Measurements from ENCODE around the gene ULK3.

ULK3 gene

GRCh38 chr15:74839526-74840395 is 3.2 kb downstream of the ULK3 start:
- no peak overlapping the region for H3K27ac ChIP-seq
- H3K4me1 ChIP-seq (ENCODE audit: low read depth, poor library complexity, severe bottlenecking): peaks cover 6% of the 10 kb centered on the region
- no peaks in the 10 kb centered on the region for H4K20me1 ChIP-seq (ENCODE audit: insufficient read depth)
- no peak overlapping the region for H3K4me3 ChIP-seq (IDR thresholded peaks at IDR 0.05; ENCODE audit: insufficient read depth, low read depth, low read length)
- H3K27me3 ChIP-seq (ENCODE audit: insufficient read depth, low read depth): no peaks in the 10 kb centered on the region
- no peak overlapping the region for H3K9ac ChIP-seq
- H3K36me3 ChIP-seq (ENCODE audit: insufficient read depth): no peaks in the 10 kb centered on the region
- H3K4me2 ChIP-seq: no peak overlapping the region
- no peak overlapping the region for H2AFZ ChIP-seq (ENCODE audit: low read depth)
- H3K79me2 ChIP-seq (ENCODE audit: insufficient read depth, low read depth): no peaks in the 10 kb centered on the region
- no peak for TF ChIP-seq CTCF (conservative IDR thresholded peaks at IDR 0.05; ENCODE audit: low read depth, low read length)

- Histone ChIP-seq H3K4me1 (ENCODE audit: low read depth, poor library complexity, severe bottlenecking) (peaks cover 6% of the 10 kb centered on the region), H4K20me1 (ENCODE audit: insufficient read depth) (no peaks in the 10 kb centered on the region), H3K79me2 (ENCODE audit: insufficient read depth, low read depth) (no peaks in the 10 kb centered on the region), H2AFZ (ENCODE audit: low read depth) (no peak overlapping the region), H3K9ac (no peak overlapping the region), H3K27ac (no peak overlapping the region), H3K4me3 (IDR thresholded peaks at IDR 0.05; ENCODE audit: insufficient read depth, low read depth, low read length) (no peak overlapping the region), H3K27me3 (ENCODE audit: insufficient read depth, low read depth) (no peaks in the 10 kb centered on the region), H3K36me3 (ENCODE audit: insufficient read depth) (no peaks in the 10 kb centered on the region), H3K4me2 (no peak overlapping the region)
- TF ChIP-seq CTCF (conservative IDR thresholded peaks at IDR 0.05; ENCODE audit: low read depth, low read length): no peak
Observed at GRCh38 chr15:74838746-74839525, 4.0 kb downstream of the ULK3 start.

GRCh38 chr15:74838137-74838516 is 4.8 kb downstream of the ULK3 start:
- H3K9ac ChIP-seq: no peak overlapping the region
- no peak overlapping the region for H2AFZ ChIP-seq (ENCODE audit: low read depth)
- no peaks in the 10 kb centered on the region for H3K36me3 ChIP-seq (ENCODE audit: insufficient read depth)
- no peak overlapping the region for H3K27ac ChIP-seq
- H3K4me1 ChIP-seq (ENCODE audit: low read depth, poor library complexity, severe bottlenecking): no peaks in the 10 kb centered on the region
- H3K4me2 ChIP-seq: no peak overlapping the region
- H4K20me1 ChIP-seq (ENCODE audit: insufficient read depth): no peaks in the 10 kb centered on the region
- no peak for TF ChIP-seq CTCF (conservative IDR thresholded peaks at IDR 0.05; ENCODE audit: low read depth, low read length)
- no peak overlapping the region for H3K4me3 ChIP-seq (IDR thresholded peaks at IDR 0.05; ENCODE audit: insufficient read depth, low read depth, low read length)
- H3K27me3 ChIP-seq (ENCODE audit: insufficient read depth, low read depth): no peaks in the 10 kb centered on the region; the same call in 1 of the 2 replicates
- H3K79me2 ChIP-seq (ENCODE audit: insufficient read depth, low read depth): no peaks in the 10 kb centered on the region

GRCh38 chr15:74837482-74838136 is 5.3 kb downstream of the ULK3 start:
- TF ChIP-seq CTCF (conservative IDR thresholded peaks at IDR 0.05; ENCODE audit: low read depth, low read length): no peak
- Histone ChIP-seq H3K4me2 (no peak overlapping the region), H3K36me3 (ENCODE audit: insufficient read depth) (no peaks in the 10 kb centered on the region), H3K4me3 (IDR thresholded peaks at IDR 0.05; ENCODE audit: insufficient read depth, low read depth, low read length) (no peak overlapping the region), H3K79me2 (ENCODE audit: insufficient read depth, low read depth) (no peaks in the 10 kb centered on the region), H3K27ac (no peak overlapping the region), H4K20me1 (ENCODE audit: insufficient read depth) (no peaks in the 10 kb centered on the region), H3K27me3 (ENCODE audit: insufficient read depth, low read depth) (no peaks in the 10 kb centered on the region; the same call in 1 of the 2 replicates), H3K4me1 (ENCODE audit: low read depth, poor library complexity, severe bottlenecking) (no peaks in the 10 kb centered on the region), H2AFZ (ENCODE audit: low read depth) (no peak overlapping the region), H3K9ac (no peak overlapping the region)

All from KMS-11 (cell line).